WERI-Rb-1 (cell line): ENCODE results near the gene VPS13D.

Experiments used
- DNase-seq: peaks from one replicate; pipeline ENCODE4 v3.0.0-alpha.2; 2020
- H3K27ac ChIP-seq: fragments of 250-450 bp; sonication (Bioruptor Pico); 2 replicates; pipeline ENCODE4 v1.5.1; 2020; ENCODE audit warnings: mild to moderate bottlenecking, moderate library complexity
- H3K27me3 ChIP-seq: fragments of 250-450 bp; sonication (Bioruptor Pico); 2 replicates; pipeline ENCODE4 v1.5.1; 2021; ENCODE audit warnings: mild to moderate bottlenecking, low read depth, moderate library complexity; ENCODE audit not compliant: insufficient read depth, severe bottlenecking
- H3K36me3 ChIP-seq: fragments of 250-450 bp; sonication (Bioruptor Pico); 2 replicates; pipeline ENCODE4 v1.5.1; 2020; ENCODE audit warnings: mild to moderate bottlenecking, moderate library complexity
- H3K4me3 ChIP-seq: 2 replicates; pipeline ENCODE4 v1.5.1; 2011; ENCODE audit warnings: low read depth, mild to moderate bottlenecking, control low read depth, low read length
- H3K9me3 ChIP-seq: fragments of 250-450 bp; sonication (Bioruptor Pico); 2 replicates; pipeline ENCODE4 v1.5.1; 2021; ENCODE audit warnings: mild to moderate bottlenecking, moderate library complexity; ENCODE audit not compliant: severe bottlenecking
- CTCF ChIP-seq: IDR thresholded peaks from 2 replicates; pipeline ENCODE4 v1.5.1; 2011; ENCODE audit warnings: low read depth, mild to moderate bottlenecking, control low read depth, inconsistent platforms, low read length

VPS13D gene

GRCh38 chr1:12245733-12246132 lies 15.9 kb downstream of the VPS13D start:
- Histone ChIP-seq H3K36me3 (peaks cover 26% of the 10 kb centered on the region), H3K27me3 (no peaks in the 10 kb centered on the region), H3K4me3 (no peak overlapping the region), H3K27ac (no peak overlapping the region), H3K9me3 (no peaks in the 10 kb centered on the region)
- TF ChIP-seq CTCF, result no peak
- DNase-seq, result no peak

GRCh38 chr1:12246584-12246983 lies 16.8 kb downstream of the VPS13D start:
- Histone ChIP-seq H3K9me3 (no peaks in the 10 kb centered on the region), H3K36me3 (peaks cover 26% of the 10 kb centered on the region), H3K27ac (no peak overlapping the region), H3K27me3 (no peaks in the 10 kb centered on the region), H3K4me3 (no peak overlapping the region)
- DNase-seq, result no peak
- no peak for TF ChIP-seq CTCF

- DNase-seq, result no peak
- no peaks in the 10 kb centered on the region for H3K27me3 ChIP-seq
- H3K36me3 ChIP-seq, result peaks cover 19% of the 10 kb centered on the region
- H3K4me3 ChIP-seq, result no peak overlapping the region
- H3K9me3 ChIP-seq, result no peaks in the 10 kb centered on the region
- no peak overlapping the region for H3K27ac ChIP-seq
- TF ChIP-seq CTCF, result no peak
These were observed 19.4 kb downstream of the VPS13D start for GRCh38 chr1:12249181-12249580.

- H3K36me3 ChIP-seq, result peaks cover 13% of the 10 kb centered on the region
- no peak overlapping the region for H3K4me3 ChIP-seq
- no peak for TF ChIP-seq CTCF
- H3K27me3 ChIP-seq, result no peaks in the 10 kb centered on the region
- no peaks in the 10 kb centered on the region for H3K9me3 ChIP-seq
- no peak for DNase-seq
- no peak overlapping the region for H3K27ac ChIP-seq
These were observed 19.9 kb downstream of the VPS13D start for GRCh38 chr1:12249748-12250147.

GRCh38 chr1:12251442-12251841 lies 21.6 kb downstream of the VPS13D start:
- no peak for DNase-seq
- Histone ChIP-seq H3K27me3 (no peaks in the 10 kb centered on the region), H3K36me3 (peaks cover 11% of the 10 kb centered on the region), H3K27ac (no peak overlapping the region), H3K9me3 (no peaks in the 10 kb centered on the region), H3K4me3 (no peak overlapping the region)
- TF ChIP-seq CTCF, result no peak

- no peaks in the 10 kb centered on the region for H3K27me3 ChIP-seq
- peaks cover 9% of the 10 kb centered on the region; the same call in 1 of the 2 replicates for H3K36me3 ChIP-seq
- no peak overlapping the region for H3K4me3 ChIP-seq
- DNase-seq, result no peak
- TF ChIP-seq CTCF, result no peak
- no peak overlapping the region for H3K27ac ChIP-seq
- H3K9me3 ChIP-seq, result no peaks in the 10 kb centered on the region
These were observed 26.1 kb downstream of the VPS13D start for GRCh38 chr1:12255913-12256312.
